HG02970 (cell line): ENCODE results near the gene CNTFR.

Experiments
- ATAC-seq: cut with Tn5 transposase; IDR thresholded peaks from one replicate; pipeline ENCODE4 v1.9.1; 2021; ENCODE audit warnings: mild to moderate bottlenecking, moderate library complexity, moderate number of reproducible peaks; ENCODE audit not compliant: unreplicated experiment, low FRiP score

Gene CNTFR

GRCh38 chr9:34557426-34558321 lies 31.9 kb downstream of the CNTFR start:
- no peak for ATAC-seq

GRCh38 chr9:34556949-34557348 lies 32.6 kb downstream of the CNTFR start:
- no peak for ATAC-seq

- no peak for ATAC-seq
Observed at GRCh38 chr9:34555936-34556525, 33.5 kb downstream of the CNTFR start.

GRCh38 chr9:34555500-34555899 lies 34.0 kb downstream of the CNTFR start:
- no peak for ATAC-seq

- no peak for ATAC-seq
Observed at GRCh38 chr9:34555002-34555348, 34.5 kb downstream of the CNTFR start.

- ATAC-seq = no peak
Observed at GRCh38 chr9:34554211-34555001, 35.1 kb downstream of the CNTFR start.

GRCh38 chr9:34553511-34554021 lies 36.0 kb downstream of the CNTFR start:
- no peak for ATAC-seq

GRCh38 chr9:34552986-34553385 lies 36.5 kb downstream of the CNTFR start:
- no peak for ATAC-seq

GRCh38 chr9:34552606-34552981 lies 36.9 kb downstream of the CNTFR start:
- ATAC-seq = no peak

GRCh38 chr9:34551751-34552605 lies 37.5 kb downstream of the CNTFR start:
- no peak for ATAC-seq

GRCh38 chr9:34550681-34551270 lies 38.7 kb downstream of the CNTFR start:
- ATAC-seq = no peak

GRCh38 chr9:34550016-34550680 lies 39.4 kb downstream of the CNTFR start:
- ATAC-seq = no peak

GRCh38 chr9:34549407-34549732 lies 40.2 kb downstream of the CNTFR start:
- ATAC-seq = no peak

- ATAC-seq = no peak
Observed at GRCh38 chr9:34547960-34548611, 41.4 kb downstream of the CNTFR start.

GRCh38 chr9:34546834-34547827 lies 42.4 kb downstream of the CNTFR start:
- ATAC-seq = no peak

- ATAC-seq = no peak
Observed at GRCh38 chr9:34546102-34546833, 43.3 kb downstream of the CNTFR start.

- ATAC-seq = no peak
Observed at GRCh38 chr9:34545497-34545896, 44.0 kb downstream of the CNTFR start.
